DOHH2 (cell line): ENCODE measurements around the gene SLC9A5.

Source experiments
- H3F3A ChIP-seq: fragments of 200-600 bp; sonication (generic), shearing (Covaris generic); 2 replicates; pipeline ENCODE4 v1.6.0; 2016; ENCODE audit warnings: antibody characterized with exemption, mild to moderate bottlenecking; ENCODE audit not compliant: control insufficient read depth, insufficient read depth
- H3K27ac ChIP-seq: fragments of 200-600 bp; sonication (generic); 2 replicates; pipeline ENCODE4 v1.5.1; 2014; ENCODE audit warnings: low read depth, mild to moderate bottlenecking, low read length, moderate library complexity
- H3K27me3 ChIP-seq: fragments of 200-600 bp; sonication (generic); 2 replicates; pipeline ENCODE4 v1.6.1; 2014; ENCODE audit warnings: mild to moderate bottlenecking, low read length, mixed read lengths; ENCODE audit not compliant: control insufficient read depth
- H3K36me3 ChIP-seq: fragments of 200-600 bp; sonication (generic); 2 replicates; pipeline ENCODE4 v1.6.1; 2014; ENCODE audit warnings: mild to moderate bottlenecking, low read length, moderate library complexity, mixed read lengths; ENCODE audit not compliant: control insufficient read depth
- H3K4me1 ChIP-seq: fragments of 200-600 bp; sonication (generic); 2 replicates; pipeline ENCODE4 v1.6.1; 2014; ENCODE audit warnings: mild to moderate bottlenecking, low read length, mixed read lengths; ENCODE audit not compliant: control insufficient read depth
- H3K4me2 ChIP-seq: fragments of 200-600 bp; sonication (generic); 2 replicates; pipeline ENCODE4 v1.6.0; 2014; ENCODE audit warnings: mild to moderate bottlenecking, low read length, moderate library complexity
- H3K4me3 ChIP-seq: fragments of 200-600 bp; sonication (generic); 2 replicates; pipeline ENCODE4 v1.5.1; 2014; ENCODE audit warnings: mild to moderate bottlenecking, low read length, mixed read lengths
- H3K79me2 ChIP-seq: fragments of 200-600 bp; sonication (generic); 2 replicates; pipeline ENCODE4 v1.6.1; 2014; ENCODE audit warnings: mild to moderate bottlenecking, low read length, mixed read lengths; ENCODE audit not compliant: control insufficient read depth
- H3K9me2 ChIP-seq: fragments of 200-600 bp; sonication (generic); replicated peaks from 2 replicates; pipeline ENCODE4 v1.6.1; 2014; ENCODE audit warnings: mild to moderate bottlenecking, low read length, mixed read lengths; ENCODE audit not compliant: control insufficient read depth
- H3K9me3 ChIP-seq: fragments of 200-600 bp; sonication (generic); 2 replicates; pipeline ENCODE4 v1.6.1; 2014; ENCODE audit warnings: antibody characterized with exemption, low read length, mixed read lengths; ENCODE audit not compliant: control insufficient read depth, insufficient read depth
- H4K20me1 ChIP-seq: fragments of 200-600 bp; sonication (generic); 2 replicates; pipeline ENCODE4 v1.6.0; 2014; ENCODE audit warnings: low read depth, mild to moderate bottlenecking, antibody characterized with exemption, low read length, moderate library complexity; ENCODE audit not compliant: control insufficient read depth, insufficient read depth
- EZH2phosphoT487 ChIP-seq: fragments of 200-600 bp; sonication (generic); IDR thresholded peaks from 2 replicates; pipeline ENCODE4 v1.6.1; 2017; ENCODE audit warnings: borderline replicate concordance, mild to moderate bottlenecking, antibody characterized with exemption, low read length, moderate library complexity, mixed read lengths
- TF ChIP-seq, protein P1 (sequence below): fragments of 200-600 bp; sonication (generic); IDR thresholded peaks from one replicate; pipeline ENCODE4 v1.5.1; 2014; ENCODE audit warnings: antibody characterized with exemption, mild to moderate bottlenecking, low read depth, low read length; ENCODE audit not compliant: poor library complexity, severe bottlenecking

Gene SLC9A5

DNA sequence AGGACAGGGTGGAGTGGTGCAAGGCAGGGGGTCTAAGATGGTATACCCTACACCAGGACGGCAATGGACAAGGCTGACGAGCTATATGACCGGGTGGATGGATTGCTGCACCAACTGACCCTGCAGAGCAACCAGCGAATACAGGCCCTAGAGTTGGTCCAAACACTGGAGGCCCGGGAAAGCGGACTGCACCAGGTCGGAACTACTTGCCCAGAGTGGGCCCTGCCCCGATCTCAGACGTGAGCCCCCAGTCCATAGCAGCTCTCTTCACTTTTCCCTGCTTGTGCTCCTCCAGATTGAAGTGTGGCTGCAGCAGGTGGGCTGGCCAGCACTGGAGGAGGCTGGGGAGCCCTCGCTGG lies 33.6 kb downstream of the SLC9A5 start:
- Histone ChIP-seq H3K9me2 (no peaks in the 10 kb centered on the region), H3K79me2 (peaks cover 13% of the 10 kb centered on the region), H3K4me2 (no peak overlapping the region), H3K36me3 (0 out of 2 replicates have a peak, but pooled peaks cover 4% of the 10 kb centered on the region), H3K27ac (no peak overlapping the region), H3K9me3 (no peaks in the 10 kb centered on the region), H3K4me3 (no peak overlapping the region), H4K20me1 (no peaks in the 10 kb centered on the region), H3F3A (no peaks in the 10 kb centered on the region), H3K27me3 (no peaks in the 10 kb centered on the region), H3K4me1 (peaks cover 13% of the 10 kb centered on the region)
- TF ChIP-seq, protein P1, sequence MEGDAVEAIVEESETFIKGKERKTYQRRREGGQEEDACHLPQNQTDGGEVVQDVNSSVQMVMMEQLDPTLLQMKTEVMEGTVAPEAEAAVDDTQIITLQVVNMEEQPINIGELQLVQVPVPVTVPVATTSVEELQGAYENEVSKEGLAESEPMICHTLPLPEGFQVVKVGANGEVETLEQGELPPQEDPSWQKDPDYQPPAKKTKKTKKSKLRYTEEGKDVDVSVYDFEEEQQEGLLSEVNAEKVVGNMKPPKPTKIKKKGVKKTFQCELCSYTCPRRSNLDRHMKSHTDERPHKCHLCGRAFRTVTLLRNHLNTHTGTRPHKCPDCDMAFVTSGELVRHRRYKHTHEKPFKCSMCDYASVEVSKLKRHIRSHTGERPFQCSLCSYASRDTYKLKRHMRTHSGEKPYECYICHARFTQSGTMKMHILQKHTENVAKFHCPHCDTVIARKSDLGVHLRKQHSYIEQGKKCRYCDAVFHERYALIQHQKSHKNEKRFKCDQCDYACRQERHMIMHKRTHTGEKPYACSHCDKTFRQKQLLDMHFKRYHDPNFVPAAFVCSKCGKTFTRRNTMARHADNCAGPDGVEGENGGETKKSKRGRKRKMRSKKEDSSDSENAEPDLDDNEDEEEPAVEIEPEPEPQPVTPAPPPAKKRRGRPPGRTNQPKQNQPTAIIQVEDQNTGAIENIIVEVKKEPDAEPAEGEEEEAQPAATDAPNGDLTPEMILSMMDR, result no peak
- TF ChIP-seq EZH2phosphoT487, result no peak

GRCh38 chr16:67283039-67283825 lies 34.5 kb downstream of the SLC9A5 start:
- TF ChIP-seq, protein P1, result no peak
- TF ChIP-seq EZH2phosphoT487, result no peak
- no peaks in the 10 kb centered on the region for H3K36me3 ChIP-seq

GRCh38 chr16:67283826-67284555 lies 35.2 kb downstream of the SLC9A5 start:
- no peaks in the 10 kb centered on the region for H4K20me1 ChIP-seq
- no peak overlapping the region for H3K4me2 ChIP-seq
- no peak overlapping the region for H3K27ac ChIP-seq
- no peaks in the 10 kb centered on the region for H3K9me3 ChIP-seq
- TF ChIP-seq, protein P1, result no peak
- TF ChIP-seq EZH2phosphoT487, result no peak
- no peaks in the 10 kb centered on the region for H3K9me2 ChIP-seq
- no peaks in the 10 kb centered on the region for H3K27me3 ChIP-seq
- H3F3A ChIP-seq, result no peaks in the 10 kb centered on the region
- H3K79me2 ChIP-seq, result no peaks in the 10 kb centered on the region
- H3K4me1 ChIP-seq, result peaks cover 4% of the 10 kb centered on the region; the same call in 1 of the 2 replicates
- H3K4me3 ChIP-seq, result no peak overlapping the region
- H3K36me3 ChIP-seq, result no peaks in the 10 kb centered on the region

More at GRCh38 chr16:67283039-67283825, 34.5 kb downstream of the SLC9A5 start:
- no peaks in the 10 kb centered on the region for H3K27me3 ChIP-seq
- H3F3A ChIP-seq, result no peaks in the 10 kb centered on the region
- no peaks in the 10 kb centered on the region for H3K9me3 ChIP-seq
- H3K4me1 ChIP-seq, result peaks cover 6% of the 10 kb centered on the region
- no peak overlapping the region for H3K4me2 ChIP-seq
- H3K4me3 ChIP-seq, result no peak overlapping the region
- no peak overlapping the region for H3K27ac ChIP-seq
- no peaks in the 10 kb centered on the region for H3K9me2 ChIP-seq
- H4K20me1 ChIP-seq, result no peaks in the 10 kb centered on the region
- H3K79me2 ChIP-seq, result peaks cover 5% of the 10 kb centered on the region
